HG03520 (cell line): Measurements from ENCODE around the gene SERPINH1.
A peak's percentile ranks its signal among the peaks of the same experiment; 100 is the strongest.

Experiments
- ATAC-seq: cut with Tn5 transposase; IDR thresholded peaks from one replicate; pipeline ENCODE4 v1.9.1; 2021; ENCODE audit warnings: mild to moderate bottlenecking, moderate library complexity; ENCODE audit not compliant: unreplicated experiment

Gene SERPINH1

DNA sequence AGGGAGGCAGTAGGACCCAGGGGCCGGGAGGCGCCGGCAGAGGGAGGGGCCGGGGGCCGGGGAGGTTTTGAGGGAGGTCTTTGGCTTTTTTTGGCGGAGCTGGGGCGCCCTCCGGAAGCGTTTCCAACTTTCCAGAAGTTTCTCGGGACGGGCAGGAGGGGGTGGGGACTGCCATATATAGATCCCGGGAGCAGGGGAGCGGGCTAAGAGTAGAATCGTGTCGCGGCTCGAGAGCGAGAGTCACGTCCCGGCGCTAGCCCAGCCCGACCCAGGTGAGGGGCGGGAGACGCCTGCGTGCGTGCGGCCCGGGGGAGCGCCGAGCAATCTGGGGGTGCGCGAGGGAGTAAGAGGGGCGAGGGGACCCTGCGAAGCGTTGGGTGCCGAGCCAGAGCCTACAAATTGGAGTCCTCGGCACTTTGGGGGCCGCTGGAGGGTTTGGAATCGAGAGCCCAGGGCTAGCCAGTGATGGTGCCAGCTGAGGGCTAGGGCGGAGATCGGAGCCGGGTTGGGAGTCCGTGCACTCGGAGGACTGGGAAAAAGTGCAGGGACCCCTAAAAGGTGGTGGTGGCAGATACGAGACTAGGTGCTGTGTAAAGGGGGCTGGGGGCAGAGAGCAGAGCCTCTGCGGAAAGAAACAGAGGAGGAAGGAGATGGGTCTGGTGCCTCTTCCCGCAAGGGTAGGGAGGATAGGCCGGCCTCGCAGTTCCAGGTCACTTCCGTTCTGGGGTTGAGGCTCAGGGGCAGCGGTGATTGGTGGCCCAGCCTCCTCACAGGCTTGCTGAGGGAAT, at the start of gene SERPINH1:
SERPINH1 (plus strand) TSS at position 206 of the 788 bp plus-strand sequence. CDS start 4,097 bp downstream, outside the sequence.
- ATAC-seq: no peak

DNA sequence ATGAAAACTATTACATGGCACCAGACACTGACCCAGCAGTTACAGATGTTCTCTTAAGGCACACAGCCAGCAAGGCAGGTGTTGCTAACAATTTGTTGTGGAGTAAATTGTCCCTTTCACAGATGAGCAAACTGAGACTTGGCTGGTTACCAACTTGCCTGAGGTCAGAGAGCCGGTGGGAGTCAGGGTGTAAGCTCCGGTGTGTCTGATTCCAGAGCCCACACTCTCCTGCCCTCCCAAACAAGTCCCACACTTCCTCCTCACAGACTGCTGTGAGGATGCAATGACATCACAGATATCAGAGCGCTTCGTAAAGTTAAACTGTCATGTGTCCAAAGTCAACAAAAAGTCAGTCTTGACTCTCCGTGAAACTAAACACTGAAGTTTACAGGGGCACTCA, 48.8 kb upstream of the SERPINH1 start:
- no peak for ATAC-seq

DNA sequence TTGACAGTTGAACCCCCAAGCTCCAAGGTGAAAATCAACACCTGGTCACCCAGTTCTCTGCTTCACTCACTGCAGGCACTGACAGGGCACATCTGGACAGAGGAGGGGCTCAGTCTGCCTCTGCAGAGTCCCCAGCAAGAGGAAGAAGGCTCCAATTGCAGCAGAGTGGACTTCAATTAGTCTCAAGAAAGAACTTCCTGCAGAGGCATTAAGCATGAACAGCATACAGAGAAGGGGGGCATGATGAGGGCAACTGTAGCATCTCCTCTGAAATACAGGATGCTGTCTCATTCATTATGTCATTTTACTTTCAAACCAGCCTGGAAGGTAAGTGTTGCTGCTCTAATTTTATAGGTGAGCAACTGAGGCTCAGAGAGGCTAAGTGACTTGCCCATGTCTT, 47.5 kb upstream of the SERPINH1 start:
- no peak for ATAC-seq

DNA sequence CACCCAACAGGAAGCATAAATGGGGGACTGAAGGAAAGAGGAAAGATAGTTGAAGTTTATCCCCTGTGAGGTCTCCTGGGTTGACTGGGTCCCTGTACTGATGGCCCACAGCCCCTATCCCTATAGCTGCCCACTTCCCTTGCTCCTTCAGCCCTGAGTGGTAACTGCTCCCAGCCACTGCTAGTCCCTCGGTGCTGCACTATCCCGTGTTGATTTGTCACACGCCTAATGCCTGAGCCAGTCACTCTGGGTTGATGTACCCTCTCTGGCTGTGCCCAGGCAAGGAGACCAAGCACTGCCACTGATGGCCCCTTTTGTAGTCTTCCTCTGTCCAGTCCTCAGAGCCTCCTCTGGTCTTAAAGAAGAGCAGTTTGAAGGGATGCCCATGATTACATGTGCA, 45.9 kb upstream of the SERPINH1 start:
- ATAC-seq: no peak

DNA sequence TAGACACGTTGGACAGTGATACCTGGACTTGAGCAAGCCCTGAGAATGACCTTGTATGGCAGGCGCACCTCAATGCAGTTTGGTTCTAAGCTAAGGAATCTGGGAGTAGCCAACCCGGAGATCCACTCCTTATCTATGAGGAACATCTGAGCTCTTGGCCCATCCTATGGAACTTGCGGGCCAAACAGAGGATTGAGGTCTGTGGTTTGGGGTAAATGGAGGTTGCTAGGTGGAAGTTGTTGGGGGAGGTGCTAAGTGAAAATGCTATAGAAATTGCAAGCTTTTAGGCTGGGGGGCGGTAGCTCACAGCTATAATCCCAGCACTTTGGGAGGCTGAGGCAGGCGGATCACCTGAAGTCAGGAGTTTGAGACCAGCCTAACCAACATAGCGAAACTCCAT, 45.2 kb upstream of the SERPINH1 start:
- no peak for ATAC-seq

DNA sequence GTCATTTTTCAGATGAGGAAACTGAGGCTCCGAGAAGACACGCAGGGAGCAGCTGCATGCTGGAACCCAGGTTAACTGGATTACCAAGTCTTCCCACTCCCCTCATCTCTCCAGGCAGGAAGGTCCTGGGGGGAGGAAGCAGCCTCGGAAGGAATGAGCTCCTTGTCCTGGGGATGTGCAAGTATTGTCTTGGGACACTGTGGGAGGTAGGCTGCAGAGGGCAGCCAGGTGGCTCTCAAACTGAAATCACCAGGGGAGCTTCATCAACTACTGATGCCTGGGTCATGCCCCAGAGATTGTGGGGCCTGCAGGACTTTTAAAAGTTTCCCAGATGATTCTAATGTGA, 43.9 kb upstream of the SERPINH1 start:
- ATAC-seq: no peak

DNA sequence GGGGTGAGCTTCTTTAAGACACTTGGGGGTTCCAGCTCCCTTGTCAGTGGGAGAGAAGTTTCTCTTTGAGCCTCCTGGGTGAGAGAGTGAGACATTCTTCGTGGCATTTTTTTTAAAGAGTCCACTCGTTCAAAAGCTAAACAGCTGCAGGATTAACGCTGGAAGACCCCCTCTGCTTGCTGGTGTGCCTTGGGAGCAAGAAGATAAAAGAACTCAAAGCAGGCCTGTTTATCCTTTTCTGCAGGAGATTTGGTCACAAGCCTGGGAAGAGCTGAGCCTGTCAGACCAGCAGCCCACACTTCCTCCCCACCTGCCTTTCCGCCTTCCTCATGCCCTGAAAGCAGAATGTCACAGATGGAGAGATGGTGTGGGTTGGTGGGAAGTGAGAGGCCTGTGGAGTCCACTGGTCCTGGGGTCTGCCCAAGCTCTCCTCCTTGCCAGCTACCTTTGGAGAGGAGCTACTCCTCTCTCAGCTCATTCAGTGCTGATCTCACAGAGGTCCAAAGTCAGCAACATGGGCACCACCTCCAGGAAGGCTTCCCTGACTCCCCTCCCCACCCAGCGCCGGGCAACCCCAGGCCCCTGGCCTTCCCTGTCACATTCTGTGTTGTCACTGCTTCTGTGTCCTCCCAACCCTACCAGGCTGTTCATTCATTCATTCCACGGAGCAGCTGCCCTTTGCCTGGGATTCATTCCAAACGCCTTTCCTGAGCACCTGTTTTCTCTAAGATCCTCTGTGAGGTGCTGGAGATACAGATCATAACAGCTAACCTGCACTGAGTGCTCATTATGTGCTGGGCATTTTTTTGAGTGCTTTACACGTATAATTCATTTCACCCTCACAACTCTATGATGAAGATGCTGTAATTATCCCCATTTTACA, 43.0 kb upstream of the SERPINH1 start:
- no peak for ATAC-seq

DNA sequence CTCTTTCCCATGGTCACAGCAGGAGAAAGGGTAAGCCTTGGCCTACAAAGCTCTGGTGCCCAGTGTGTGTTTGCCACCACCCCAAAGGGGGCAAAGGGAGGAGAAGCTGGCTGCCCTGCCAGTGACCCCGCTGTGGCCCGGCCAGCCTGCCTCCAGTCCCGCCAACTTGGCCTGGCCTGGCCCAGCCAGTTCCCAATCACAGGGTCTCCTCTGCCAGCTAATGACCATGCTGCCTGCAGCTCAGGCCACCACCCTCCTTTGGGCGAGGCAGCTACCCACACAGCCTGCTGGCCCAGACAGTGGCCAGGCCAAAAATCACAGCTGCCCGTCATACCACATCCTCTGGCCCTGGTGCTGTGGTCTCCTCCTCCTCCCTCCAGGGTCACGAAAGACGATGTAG, 41.4 kb upstream of the SERPINH1 start:
- ATAC-seq: no peak

DNA sequence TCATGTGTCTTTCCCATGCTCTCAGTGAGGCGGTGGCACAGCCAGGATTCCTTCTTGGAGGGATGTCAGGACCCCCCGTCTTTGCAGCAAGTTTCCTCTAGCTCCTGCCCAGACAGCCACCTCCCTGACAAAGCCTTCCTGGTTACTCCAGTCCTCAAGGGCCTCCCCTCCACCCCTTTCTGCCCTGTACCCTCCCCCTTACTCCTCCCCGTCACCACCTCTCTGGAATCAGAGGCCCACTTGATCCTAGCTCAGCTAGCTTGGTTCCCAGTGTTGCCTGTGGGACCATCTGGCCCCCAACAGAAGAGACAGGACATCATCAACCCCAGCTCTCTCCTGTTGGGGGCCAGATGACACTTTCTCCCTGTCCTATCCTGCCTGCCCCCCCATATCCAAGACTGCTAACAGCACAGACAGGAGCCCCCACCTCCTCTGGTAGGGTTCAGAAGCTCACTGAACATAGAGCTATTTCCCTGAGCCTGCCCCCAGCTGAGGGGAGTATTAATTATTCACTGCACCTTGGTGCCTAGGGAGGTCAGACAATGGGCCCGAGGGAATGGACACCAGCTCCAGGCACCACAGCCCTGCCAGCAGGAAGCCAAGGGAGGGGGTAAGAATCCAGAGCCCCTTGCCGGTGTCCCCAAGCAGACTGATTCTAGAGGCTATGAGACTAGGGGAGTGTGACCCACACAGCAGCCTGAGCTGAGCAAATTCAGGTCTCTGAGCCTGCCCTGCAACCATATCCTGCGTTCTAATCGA, 39.6 kb upstream of the SERPINH1 start:
- no peak for ATAC-seq

DNA sequence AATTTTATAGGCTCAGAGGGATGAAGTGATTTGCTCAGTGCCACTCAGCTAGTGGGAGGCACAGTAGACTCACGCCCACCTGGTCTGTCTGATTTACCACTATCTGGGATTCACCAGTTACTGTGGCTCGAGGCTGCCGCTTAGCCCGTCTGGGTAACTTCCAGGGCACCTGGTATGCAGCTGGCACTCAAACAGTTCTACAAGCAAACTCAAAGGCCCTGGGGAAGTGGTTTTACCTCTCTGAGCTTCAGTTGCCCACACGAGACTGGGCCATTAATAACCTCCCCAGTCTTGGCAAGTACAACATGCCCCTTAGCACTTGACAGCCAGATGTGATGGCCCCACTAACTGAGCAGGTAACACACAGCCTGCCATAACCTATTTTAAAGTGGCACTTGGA, 38.9 kb upstream of the SERPINH1 start:
- no peak for ATAC-seq

DNA sequence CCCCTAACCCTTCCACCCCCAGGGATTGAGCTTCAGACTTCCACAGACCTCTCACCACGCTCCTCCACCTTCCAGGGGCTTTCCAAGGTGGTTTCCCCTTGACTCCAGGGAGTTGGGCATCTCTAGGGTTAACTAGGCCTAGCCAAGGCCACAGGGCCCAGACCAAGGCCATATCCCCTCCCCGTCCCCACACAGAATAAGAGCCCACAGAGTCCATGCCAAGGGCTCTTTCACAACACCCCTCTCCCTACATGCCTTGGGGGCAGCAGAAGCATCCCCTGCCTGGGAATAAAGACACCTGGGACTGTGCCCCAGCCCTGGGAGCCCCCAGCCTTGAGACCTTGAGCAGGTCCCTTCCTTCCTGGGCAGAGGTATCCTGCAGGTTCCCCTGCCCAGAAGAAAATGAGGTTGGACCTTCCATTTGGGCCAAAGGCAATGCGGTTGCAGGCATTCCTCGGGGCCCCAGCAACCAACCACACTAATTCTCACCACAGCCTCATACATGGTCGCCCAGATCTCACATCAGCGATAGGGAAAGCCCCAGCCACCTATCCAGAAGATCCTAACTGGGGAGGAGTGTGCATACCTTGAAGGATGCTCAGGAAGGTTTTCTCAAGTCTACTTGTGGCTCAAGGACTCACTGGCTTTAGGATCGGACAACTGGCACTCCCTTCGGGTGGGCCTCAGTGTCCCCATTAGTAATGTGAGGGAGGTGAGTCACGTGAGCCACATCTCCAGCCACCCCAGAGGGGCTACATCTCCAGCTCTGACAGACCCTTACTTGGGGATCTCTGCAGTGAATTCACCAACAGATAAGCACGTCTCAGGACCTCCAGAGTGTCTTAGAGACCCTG, 38.0 kb upstream of the SERPINH1 start:
- no peak for ATAC-seq

DNA sequence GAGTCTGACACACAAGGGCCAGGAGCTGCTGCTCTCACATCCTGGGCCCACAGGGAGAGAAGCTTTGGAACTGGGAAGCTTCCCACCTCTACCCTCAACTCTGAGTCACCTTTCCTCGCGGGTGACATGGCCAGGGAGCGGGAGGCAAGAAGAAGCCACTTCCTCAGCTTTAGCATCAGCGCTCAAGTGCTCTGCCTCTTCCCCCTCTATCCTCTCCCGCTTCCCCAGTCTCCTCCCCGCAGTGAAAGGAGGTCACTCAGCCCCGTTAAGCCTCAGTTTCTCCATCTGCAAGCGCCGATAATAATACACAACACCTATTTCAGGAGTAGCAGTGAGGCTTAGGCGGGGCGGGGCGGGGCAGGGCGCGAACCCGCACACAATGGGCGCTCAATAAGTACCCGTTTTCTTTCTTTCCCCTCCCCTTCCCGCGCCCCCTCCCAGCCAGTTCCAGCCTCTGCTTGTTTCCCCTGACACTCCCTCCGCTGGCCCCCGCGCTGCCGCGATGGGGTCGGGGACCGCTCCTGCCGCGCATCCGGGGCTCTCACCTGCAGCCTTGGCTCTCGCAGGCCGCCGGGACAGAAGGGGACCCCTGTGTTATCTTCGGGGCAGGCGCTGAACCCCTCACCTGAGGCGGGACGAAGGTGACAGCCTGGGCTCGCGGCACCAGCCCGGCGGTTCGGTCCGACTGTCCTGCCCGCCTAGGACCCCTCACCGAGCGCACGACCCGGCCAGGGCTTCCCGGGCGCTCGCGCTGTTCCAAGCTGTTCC, 37.2 kb upstream of the SERPINH1 start:
- peak; percentile 2 for ATAC-seq

DNA sequence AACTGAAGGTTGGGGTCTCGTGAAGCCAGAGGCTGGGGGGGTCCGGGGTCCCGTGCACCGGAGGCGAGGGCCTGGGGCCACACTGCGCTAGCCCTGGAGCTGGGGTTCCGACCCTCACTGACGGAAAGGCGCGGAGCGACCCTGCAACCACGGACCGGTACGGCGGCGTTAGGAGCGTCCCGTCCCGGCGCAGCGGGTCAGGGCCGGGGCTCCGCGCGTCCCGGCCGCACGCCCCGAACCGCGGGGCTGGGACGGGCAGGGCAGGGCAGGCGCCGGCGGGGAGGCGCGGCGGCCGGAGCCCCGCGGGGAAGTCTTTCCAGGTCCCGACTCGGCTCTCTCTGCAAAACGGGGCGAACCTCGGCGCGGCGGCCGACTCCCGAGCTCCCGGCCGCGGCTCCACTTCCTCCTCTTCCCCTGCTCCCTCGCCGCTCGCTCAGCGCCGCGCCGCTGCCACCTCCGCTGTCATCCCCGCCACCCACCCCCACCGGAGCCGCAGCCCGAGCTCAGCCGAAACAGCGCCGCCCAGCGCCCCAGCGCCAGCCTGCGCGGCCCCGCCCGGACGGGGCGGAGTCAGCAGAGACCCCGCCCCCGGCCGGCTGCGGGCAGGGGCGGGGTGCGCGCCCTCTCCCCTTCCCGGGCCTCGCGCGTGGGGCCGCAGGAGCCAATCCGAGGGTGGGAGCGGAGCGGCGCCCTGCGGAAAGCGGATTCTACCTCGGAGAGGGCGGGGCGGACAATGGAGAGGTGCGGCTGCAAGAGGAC, 36.4 kb upstream of the SERPINH1 start, which contains the start of gene GDPD5:
GDPD5 (minus strand) TSS at position 509 of the 759 bp plus-strand sequence. CDS start 48,206 bp downstream, outside the sequence.
- ATAC-seq: peak; percentile 75

DNA sequence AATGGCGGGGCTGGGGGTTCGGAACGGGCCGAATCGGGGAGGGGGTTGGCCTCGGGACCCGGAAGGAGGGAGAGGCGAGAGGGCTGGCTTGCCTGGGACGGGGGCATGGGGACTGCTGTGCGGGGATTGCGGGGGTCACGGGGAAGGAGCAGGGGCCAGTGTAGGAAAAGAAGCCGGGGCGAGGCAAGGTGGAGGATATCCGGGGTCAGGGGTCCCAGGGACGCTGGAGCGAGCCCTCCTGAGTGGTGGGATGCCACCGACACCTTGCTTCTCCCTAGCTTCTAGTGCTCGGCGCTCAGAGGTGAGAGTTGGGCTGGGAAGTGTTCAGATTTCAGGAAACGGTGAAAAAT, 35.9 kb upstream of the SERPINH1 start:
- no peak for ATAC-seq

DNA sequence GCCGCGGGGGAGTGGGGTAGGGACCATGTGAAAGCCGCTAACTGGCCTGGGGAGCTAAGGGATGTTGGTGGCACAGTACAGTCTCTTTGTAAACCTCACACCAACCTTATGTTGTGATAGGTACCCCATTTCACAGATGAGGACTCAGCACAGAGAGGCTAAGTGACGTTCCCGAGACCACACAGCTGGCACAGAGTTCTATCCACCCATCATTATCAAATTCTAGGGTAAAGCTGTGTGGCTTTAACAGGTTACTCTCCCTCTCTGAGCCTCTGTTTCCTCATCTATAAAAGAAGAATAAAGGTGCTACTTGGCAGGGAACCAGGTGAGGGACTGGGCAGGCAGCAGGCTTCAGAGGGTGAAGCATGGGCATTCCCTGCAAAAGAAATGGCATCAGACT, 34.9 kb upstream of the SERPINH1 start:
- no peak for ATAC-seq

DNA sequence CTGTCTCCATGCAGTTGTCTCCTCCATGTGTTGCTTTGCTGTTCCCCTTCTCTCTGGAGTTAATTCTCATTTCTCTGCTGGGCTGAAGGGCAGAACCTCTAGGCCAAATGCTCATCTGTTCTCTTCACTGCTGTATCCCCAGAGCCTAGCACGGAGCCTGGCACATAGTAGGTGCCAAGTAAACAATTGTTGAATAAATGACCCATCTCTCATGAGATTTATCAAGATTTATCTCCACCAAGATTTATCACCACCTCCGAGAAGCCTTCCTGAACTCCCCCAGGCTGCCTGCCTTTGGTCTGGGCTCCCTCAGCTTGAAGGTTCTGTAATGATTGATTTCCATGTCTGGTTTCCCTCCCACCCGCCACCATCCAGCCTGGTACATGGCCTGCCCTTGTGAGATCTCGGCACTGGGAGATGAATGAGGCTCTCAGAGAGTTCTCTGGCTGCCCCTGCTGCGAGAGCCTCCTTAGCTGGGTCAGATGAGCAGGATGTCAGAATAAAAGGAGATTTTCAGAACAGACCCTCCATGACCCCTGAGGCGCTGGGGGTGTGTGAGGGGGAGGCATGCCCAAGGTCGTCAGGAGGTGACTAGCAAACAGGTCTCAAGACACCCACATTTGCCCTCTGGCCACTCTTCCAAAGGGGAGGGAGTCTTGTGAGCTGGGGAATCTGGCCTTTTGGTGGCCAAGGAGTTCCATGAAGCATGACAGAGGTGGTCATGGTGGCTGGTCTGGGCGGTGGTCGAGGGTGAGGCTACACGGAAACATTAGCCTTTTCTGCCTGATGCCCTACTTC, 33.9 kb upstream of the SERPINH1 start:
- ATAC-seq: no peak

DNA sequence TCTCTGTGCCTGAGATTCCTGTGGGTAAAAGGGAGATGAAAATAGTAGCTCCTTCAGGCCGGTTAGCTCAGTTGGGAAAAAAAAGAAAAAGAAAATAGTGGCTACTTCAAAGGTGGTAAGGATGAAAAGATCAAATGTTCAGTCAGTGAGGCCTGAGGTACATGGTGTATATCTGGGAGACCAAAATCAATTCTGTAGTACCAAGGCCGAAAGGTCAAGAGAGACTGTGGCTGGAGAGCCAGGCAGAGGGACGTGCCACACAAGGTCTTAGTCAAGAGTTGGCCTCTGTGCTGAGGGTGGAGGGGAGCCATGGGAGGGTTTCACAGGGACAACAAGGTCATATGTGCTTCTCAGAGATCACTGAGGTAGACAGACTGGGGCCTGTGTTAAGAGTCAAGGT, 31.5 kb upstream of the SERPINH1 start:
- no peak for ATAC-seq

DNA sequence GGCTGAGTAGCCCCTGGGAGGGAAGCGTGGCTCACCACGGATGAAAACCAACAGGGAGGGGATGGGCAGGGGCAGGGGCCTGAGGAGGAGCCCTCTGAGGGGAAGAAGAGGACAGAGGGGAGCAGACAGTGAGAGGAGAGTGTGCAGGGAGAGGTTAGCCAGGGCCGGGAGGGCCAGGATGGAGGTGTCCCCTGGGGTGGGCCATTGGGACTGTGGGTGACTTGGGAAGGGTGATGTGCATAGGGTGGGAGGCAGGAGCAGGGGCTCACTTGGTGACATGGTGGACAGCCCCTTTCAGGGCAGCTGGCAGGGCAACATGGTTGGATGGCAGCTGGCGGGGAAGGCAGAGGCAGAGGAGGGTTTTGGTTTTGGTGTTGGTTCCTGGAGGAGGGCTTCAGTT, 30.7 kb upstream of the SERPINH1 start:
- ATAC-seq: no peak
